Measurements from ENCODE around the gene RABAC1. TPM values are rescaled to one million over a fixed set of nuclear protein-coding genes. Genes with fewer than 3 reads are reported as not detected.

Gene RABAC1
- total RNA-seq, 1 experiment from 2014 or later: 66.3 TPM

DNA sequence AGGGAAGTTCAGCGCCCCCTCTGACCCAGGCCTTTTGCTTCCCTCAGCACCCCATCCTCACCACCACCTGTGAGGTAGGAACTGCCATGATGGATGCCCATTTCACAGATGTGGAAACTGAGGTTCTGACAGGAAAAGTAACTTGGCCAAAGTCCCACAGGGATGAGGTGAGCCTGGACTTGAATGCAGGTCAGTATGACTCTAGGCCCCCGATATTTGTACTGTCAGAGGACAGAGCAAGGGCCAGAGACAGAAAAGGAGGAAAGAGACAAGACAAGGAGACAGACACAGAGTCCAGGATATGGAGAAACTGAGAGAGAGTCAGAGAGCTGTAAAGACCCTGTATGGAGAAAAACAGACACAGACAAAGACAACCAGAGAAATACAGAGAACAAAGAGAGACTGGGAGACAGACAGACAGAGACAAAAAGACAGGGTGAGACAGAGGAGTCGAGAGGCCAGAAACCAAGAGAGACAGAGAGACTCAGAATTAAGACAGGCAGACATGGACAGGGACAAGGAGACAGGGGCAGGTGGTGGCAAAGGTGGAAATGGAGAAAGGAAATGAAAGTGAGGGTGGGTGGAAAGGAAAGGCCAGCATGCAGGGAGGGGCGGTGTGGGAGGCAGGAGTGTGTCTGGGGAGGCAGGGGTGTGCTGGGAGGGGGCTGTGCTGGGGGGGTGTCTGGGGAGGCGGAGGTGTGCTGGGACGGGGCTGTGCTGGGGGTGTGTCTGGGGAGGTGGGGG, 35.9 kb downstream of the RABAC1 start:
- intact Hi-C loops (cut with micrococcal nuclease): no loop called here
- no TSS peak for BruUV-seq (replicated peaks)

DNA sequence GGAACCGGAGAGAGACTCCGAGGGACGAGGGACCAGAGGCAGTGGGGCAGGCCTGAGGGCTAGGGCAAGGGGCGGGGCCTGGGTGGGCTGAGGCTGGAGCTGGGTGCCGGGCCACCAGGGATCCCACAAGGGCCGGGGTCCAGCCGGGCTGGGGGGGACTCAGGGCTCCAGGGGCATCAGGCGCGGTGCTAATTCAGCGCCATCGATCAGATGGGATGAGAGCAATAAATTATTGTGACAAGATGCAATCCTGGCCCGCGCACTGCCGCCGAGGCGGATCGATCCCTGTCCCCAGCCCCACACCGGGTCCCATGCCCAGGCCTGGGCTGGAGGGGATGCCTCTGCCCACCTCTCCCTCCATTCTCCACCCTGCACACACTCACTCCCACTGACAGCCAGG, 36.5 kb downstream of the RABAC1 start:
- Histone ChIP-seq H4K20me1 (ENCODE audit: insufficient read depth) (no peaks in the 10 kb centered on the region), H3K79me2 (ENCODE audit: insufficient read depth, low read length) (no peaks in the 10 kb centered on the region), H3K9ac (ENCODE audit: low read length) (no peak overlapping the region), H3K27ac (ENCODE audit: low read depth, low read length) (no peak overlapping the region), H3K9me2 (ENCODE audit: insufficient read depth) (no peaks in the 10 kb centered on the region), H3K9me3 (ENCODE audit: control insufficient read depth in 1 of 2, insufficient read depth in 1 of 2, low read depth in 1 of 2, low read length in 2 of 2) (no peaks in the 10 kb centered on the region), H3K4me3 (replicated peaks in 1 of 2; ENCODE audit: low read depth in 1 of 2, low read length in 2 of 2) (no peak overlapping the region), H2AFZ (ENCODE audit: low read depth, low read length, poor library complexity, severe bottlenecking) (no peak overlapping the region), H3K27me3 (ENCODE audit: insufficient read depth, low read length) (no peaks in the 10 kb centered on the region), H3K36me3 (ENCODE audit: control insufficient read depth in 1 of 2, insufficient read depth in 2 of 2, low read length in 2 of 2) (no peaks in the 10 kb centered on the region), H3K4me2 (ENCODE audit: low read length) (no peak overlapping the region), H3K4me1 (ENCODE audit: control insufficient read depth in 1 of 2, insufficient read depth in 2 of 2, low read length in 2 of 2) (peaks cover 3 to 4% of the 10 kb centered on the region in 2 experiments; a peak in 3 of 4 replicates)
- no peak for ATAC-seq
- CTCF ChIA-PET: no interaction called here
- intact Hi-C loops (cut with micrococcal nuclease): no loop called here
- POLR2A ChIA-PET: no interaction called here
- DNase-seq (ENCODE audit: low read depth, low spot score): no peak
- BruUV-seq (replicated peaks): no TSS peak
- TF ChIP-seq EZH2 (IDR thresholded peaks at IDR 0.05) (no peak), SP1 (IDR thresholded peaks at IDR 0.05; ENCODE audit: low read depth) (no peak), TCF7L2 (IDR thresholded peaks at IDR 0.05; ENCODE audit: borderline replicate concordance, extremely low read depth, insufficient read depth, insufficient read length) (no peak), POLR2A (IDR thresholded peaks at IDR 0.05; ENCODE audit: borderline replicate concordance, extremely low read depth, insufficient read depth, insufficient read length) (no peak), RAD21 (IDR thresholded peaks at IDR 0.05; ENCODE audit: low read depth) (no peak), YY1 (IDR thresholded peaks at IDR 0.05; ENCODE audit: extremely low read depth, insufficient replicate concordance, low read depth, low read length) (no peak), JUND (IDR thresholded peaks at IDR 0.05) (no peak), SIN3A (IDR thresholded peaks at IDR 0.05; ENCODE audit: low read depth) (no peak), CBX3 (IDR thresholded peaks at IDR 0.05; ENCODE audit: low read depth) (no peak), POLR2AphosphoS5 (IDR thresholded peaks at IDR 0.05; ENCODE audit: low read depth, low read length) (no peak)
- TF ChIP-seq, protein P1, sequence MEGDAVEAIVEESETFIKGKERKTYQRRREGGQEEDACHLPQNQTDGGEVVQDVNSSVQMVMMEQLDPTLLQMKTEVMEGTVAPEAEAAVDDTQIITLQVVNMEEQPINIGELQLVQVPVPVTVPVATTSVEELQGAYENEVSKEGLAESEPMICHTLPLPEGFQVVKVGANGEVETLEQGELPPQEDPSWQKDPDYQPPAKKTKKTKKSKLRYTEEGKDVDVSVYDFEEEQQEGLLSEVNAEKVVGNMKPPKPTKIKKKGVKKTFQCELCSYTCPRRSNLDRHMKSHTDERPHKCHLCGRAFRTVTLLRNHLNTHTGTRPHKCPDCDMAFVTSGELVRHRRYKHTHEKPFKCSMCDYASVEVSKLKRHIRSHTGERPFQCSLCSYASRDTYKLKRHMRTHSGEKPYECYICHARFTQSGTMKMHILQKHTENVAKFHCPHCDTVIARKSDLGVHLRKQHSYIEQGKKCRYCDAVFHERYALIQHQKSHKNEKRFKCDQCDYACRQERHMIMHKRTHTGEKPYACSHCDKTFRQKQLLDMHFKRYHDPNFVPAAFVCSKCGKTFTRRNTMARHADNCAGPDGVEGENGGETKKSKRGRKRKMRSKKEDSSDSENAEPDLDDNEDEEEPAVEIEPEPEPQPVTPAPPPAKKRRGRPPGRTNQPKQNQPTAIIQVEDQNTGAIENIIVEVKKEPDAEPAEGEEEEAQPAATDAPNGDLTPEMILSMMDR (IDR thresholded peaks at IDR 0.05 in 2 of 3, conservative IDR thresholded peaks at IDR 0.05 in 1 of 3; ENCODE audit: borderline replicate concordance in 1 of 3, insufficient read depth in 1 of 3, low read depth in 2 of 3, low read length in 2 of 3): no peak
- TF ChIP-seq, protein P2, sequence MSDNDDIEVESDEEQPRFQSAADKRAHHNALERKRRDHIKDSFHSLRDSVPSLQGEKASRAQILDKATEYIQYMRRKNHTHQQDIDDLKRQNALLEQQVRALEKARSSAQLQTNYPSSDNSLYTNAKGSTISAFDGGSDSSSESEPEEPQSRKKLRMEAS (IDR thresholded peaks at IDR 0.05): no peak
- RAD21 ChIA-PET (ENCODE audit: low non-redundant PET in 1 of 2, low total read pairs in 2 of 2, uncharacterized antibody in 2 of 2, unreplicated experiment in 2 of 2): no interaction called here

More for the DNA sequence above, 35.9 kb downstream of the RABAC1 start:
- TF ChIP-seq RAD21 (IDR thresholded peaks at IDR 0.05; ENCODE audit: low read depth) (no peak), ELF1 (IDR thresholded peaks at IDR 0.05; ENCODE audit: borderline replicate concordance, low read depth) (no peak), SIN3A (IDR thresholded peaks at IDR 0.05; ENCODE audit: low read depth) (no peak), ZFX (IDR thresholded peaks at IDR 0.05) (no peak), CEBPB (IDR thresholded peaks at IDR 0.05; ENCODE audit: low read depth) (no peak), EZH2 (IDR thresholded peaks at IDR 0.05) (no peak), CBX3 (IDR thresholded peaks at IDR 0.05; ENCODE audit: low read depth) (no peak), JUND (IDR thresholded peaks at IDR 0.05) (no peak)
- TF ChIP-seq, protein P2 (IDR thresholded peaks at IDR 0.05): no peak
- ATAC-seq (no peak), DNase-seq (ENCODE audit: low read depth, low spot score) (no peak)
- no peaks in the 10 kb centered on the region for H3K27me3 ChIP-seq (ENCODE audit: insufficient read depth, low read length)
- no peak overlapping the region for H3K27ac ChIP-seq (ENCODE audit: low read depth, low read length)
- CTCF ChIA-PET: no interaction called here
- no peaks in the 10 kb centered on the region for H4K20me1 ChIP-seq (ENCODE audit: insufficient read depth)
- H3K4me1 ChIP-seq (ENCODE audit: control insufficient read depth in 1 of 2, insufficient read depth in 2 of 2, low read length in 2 of 2): peaks cover 4 to 5% of the 10 kb centered on the region in 2 experiments; a peak in 3 of 4 replicates
- H3K9me2 ChIP-seq (ENCODE audit: insufficient read depth): no peaks in the 10 kb centered on the region
- no peaks in the 10 kb centered on the region for H3K79me2 ChIP-seq (ENCODE audit: insufficient read depth, low read length)
- H3K4me2 ChIP-seq (ENCODE audit: low read length): no peak overlapping the region
- no peaks in the 10 kb centered on the region for H3K9me3 ChIP-seq (ENCODE audit: control insufficient read depth in 1 of 2, insufficient read depth in 1 of 2, low read depth in 1 of 2, low read length in 2 of 2)
- RAD21 ChIA-PET (ENCODE audit: low non-redundant PET in 1 of 2, low total read pairs in 2 of 2, uncharacterized antibody in 2 of 2, unreplicated experiment in 2 of 2): no interaction called here
- no peak overlapping the region for H3K4me3 ChIP-seq (replicated peaks in 1 of 2; ENCODE audit: low read depth in 1 of 2, low read length in 2 of 2)
- POLR2A ChIA-PET: interaction anchor here (0.8 kb wide), 1 partner anchor 11 kb away, joined by 4 read pairs; no protein-coding TSS in a partner anchor
- no peaks in the 10 kb centered on the region for H3K36me3 ChIP-seq (ENCODE audit: control insufficient read depth in 1 of 2, insufficient read depth in 2 of 2, low read length in 2 of 2)
- no peak overlapping the region for H3K9ac ChIP-seq (ENCODE audit: low read length)
- no peak overlapping the region for H2AFZ ChIP-seq (ENCODE audit: low read depth, low read length, poor library complexity, severe bottlenecking)

Data from HCT116 (cell line).